ENCODE data around the gene C10orf62.
"Not testable (repeated sequence)": the region's sequence is repeated elsewhere in the genome, so short reads cannot be mapped to it uniquely, and the experiment has no call there.

C10orf62 gene

DNA sequence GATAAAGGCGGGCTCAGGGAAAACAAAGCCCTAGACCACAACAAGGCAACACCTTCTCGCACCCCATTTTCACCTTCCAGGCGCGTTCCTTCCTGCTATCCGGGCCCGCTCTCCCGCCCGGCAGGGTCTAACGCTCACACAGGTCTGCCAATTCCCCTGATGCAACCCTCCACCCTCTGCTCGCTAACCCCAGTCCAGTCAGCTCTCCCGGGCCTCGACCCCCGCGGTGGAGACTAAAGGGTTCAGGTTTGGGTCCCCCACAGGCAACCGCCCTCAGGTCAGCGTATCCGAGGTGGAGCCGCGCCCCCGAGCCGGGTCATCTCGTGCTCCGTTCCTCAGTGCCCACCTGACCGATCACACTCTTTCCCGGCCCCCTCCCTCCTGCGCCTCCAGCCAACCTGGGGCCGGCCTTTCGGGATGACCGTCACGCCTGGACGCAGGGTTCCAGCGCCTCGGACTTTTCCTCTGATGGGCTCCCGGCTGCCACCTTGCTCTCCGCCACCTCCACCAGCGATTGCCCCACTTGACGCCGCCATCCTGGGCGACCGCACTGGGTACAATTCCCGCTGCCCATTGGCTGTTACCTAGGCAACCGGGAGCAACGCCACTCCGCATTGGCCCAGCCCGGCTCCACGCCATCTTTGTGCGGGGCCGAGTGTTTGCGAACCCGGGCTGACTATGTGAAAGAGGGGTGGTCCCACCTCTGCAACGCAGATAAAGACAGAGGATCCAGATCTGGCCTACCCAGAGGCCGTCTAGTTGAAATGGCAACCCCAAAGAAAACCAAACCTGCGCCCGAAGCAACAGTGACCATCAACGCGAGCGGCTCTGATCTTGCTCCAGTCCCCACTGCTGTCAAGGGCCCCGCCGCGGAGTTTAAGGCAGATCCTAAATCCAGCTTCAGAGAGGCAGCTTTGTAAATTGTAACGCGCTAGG is 43.7 kb downstream of the C10orf62 start, which contains the start of gene MORN4:
TSS of gene MORN4 (minus strand) at position 552 of the 936 bp plus-strand sequence. CDS start 13,847 bp downstream, outside the sequence.
- peak; percentile 41 for DNase-seq

- no peak for DNase-seq
Measured at GRCh38 chr10:97633921-97634320, 44.4 kb downstream of the C10orf62 start.

DNA sequence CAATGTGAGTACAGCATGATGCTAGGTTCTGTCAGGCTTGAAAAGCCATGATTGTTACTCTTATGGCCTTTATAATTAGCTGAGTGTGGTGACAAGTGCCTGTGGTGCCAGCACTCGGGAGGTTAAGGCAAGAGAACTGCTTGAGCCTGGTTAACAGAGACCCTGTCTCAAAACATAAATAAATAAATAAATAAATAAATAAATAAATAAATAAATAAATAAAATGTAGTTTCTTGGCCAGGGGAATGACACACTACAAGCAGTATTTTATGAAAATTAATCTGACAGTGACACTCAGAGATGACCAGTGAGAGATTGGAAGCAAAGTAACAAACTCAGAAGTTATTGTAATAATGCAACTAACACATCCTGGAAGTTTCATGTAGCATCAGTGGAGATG is 46.1 kb downstream of the C10orf62 start:
- DNase-seq, result no peak

DNA sequence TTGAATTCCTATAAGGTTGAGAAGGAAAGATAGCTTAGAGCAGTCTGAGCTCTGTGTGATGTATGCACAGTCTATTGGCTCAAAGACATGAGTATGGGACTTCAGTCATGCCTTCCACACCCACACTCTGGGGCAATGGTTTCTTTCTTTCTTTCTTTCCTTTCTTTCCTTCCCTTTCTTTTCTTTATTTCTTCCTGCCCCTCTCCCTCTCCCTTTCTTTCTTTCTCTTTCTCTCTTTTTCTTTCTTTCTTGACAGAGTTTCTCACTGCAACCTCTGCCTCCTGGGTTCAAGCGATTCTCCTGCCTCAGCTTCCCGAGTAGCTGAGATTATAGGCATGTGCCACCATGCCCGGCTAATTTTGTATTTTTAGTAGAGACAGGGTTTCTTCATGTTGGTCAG is 49.6 kb downstream of the C10orf62 start:
- not testable (repeated sequence) for DNase-seq

DNA sequence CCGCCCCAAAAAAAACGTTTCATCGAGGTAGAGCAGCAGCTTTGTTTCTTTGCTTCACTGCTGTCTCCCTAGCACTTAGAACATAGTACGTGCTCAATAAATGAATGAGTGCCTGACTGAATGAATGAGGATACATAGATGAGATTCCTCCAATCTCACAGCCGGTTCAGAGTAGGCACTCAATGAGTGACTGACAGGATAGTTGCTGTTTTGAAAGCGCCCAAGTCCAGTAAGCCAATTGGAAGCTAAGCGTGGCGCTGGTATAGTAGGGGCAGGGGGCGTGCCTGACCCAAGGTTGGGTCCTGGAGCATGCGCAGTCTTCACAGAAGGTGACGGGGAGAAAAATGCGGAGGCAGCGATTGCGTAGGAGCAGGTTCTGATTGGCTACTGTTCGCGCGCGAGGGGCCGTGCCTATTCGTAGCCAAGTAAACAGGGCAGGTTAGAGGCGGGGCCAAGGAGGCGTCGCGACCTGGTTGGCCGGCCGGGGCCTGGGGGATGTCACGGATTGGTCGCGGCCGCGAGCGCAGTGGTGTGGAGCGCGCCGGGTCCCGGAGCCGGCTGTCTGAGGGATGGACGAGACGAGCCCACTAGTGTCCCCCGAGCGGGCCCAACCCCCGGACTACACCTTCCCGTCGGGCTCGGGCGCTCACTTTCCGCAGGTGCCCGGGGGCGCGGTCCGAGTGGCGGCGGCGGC is 50.8 kb downstream of the C10orf62 start, which contains the start of gene PI4K2A:
TSS of gene PI4K2A (plus strand) at position 498 of the 694 bp plus-strand sequence. CDS start at position 570, 72 bp downstream.
- DNase-seq, result peak; percentile 48
